Germinal center (tissue), 1 donor: ENCODE data around the gene ZNF598.

Experiments used
- DNase-seq: peaks from one replicate; pipeline ENCODE4 v3.0.0; 2012; ENCODE audit warnings: mixed read lengths, low spot score

ZNF598 gene

DNA sequence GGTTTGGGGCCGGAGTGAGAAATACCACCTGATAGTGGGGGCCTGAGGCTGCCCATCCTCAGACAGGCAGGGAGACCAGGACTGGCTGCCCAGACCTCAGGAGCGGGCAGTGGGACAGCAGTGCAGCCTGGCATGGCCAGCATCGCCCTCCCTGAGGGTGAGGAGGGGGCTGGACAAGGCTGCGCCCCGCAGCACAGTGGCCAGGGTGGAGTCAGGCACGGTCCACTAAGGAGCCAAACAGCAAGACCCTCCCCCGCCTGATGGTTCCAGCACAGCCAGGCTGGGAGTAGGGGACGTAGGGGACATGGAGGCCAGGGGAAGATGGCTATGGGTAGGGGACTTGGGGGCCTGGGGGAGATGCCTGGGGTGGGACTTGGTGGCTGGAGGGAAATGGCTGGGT, 3.3 kb downstream of the ZNF598 start:
- DNase-seq, result no peak

GRCh38 chr16:2005646-2006045, 4.0 kb downstream of the ZNF598 start:
- no peak for DNase-seq

GRCh38 chr16:2004795-2005517, 4.7 kb downstream of the ZNF598 start:
- DNase-seq, result no peak

DNA sequence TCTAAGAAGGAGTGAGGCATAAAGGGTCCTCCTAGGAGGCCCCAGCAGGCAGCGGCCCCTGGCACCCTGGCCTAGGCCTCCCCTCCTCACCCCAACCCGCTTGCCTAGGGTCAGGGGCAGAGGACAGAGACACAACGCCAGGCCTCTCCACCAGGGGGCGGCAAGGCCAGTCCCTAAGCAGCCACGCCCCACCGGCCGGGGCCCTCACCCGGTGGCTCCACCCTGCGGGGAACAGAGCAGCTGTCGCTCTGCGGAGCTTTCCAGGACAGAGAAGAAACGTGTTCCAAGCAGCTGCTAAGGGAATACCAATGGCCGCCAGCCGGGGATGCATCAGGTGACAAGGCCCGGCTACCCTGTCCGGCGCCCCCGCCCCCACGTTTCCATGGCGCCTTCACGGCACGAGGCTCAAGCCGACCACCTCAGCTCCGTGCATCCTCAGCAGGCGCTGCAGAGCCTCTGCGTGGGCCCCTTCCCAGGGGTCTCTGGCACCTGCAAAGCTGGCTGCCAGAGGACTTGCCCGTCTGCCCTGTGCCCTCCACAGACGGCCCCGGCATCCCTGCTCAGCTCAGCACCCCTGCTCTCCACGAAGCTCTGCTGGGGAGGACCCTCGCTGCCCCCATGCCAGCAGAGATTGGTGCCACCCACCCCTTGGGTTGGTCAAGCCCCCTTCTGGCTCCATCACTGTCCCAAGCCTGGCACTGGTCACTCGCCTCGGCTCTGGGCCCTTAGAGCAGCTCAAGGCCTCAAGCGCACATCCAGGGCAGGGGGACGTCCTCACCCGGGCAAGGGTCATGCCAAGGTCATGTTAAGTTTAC, 5.6 kb downstream of the ZNF598 start:
- DNase-seq, result peak; percentile 90

DNA sequence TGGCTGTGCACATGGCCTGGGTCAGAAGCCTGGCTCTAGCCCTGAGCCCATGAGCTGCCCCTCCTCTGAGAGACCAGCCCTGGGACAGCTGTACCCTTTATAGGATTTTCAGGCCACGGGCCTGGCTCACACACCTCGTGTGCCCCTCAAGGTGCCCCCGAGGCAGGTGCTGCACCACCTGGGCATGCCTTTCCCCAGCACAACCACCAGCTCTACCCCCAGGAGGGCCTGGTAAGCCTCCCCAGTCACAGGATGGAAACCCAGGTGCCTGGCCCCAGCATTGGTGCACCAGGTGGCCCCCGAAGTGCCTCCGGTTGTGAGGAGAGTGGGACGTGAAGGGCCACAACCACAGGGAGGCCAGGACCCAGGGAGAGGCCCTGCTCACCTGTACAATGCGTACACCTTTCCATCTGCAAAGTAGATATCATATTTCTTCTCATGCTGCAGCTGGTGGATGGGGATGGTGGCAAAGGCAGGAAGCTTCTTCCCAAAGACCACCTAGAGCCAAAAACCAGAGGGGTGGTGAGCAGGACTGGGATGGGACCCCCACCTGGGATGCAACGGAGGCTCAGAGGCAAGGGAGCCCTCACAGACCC, 6.3 kb downstream of the ZNF598 start:
- no peak for DNase-seq

DNA sequence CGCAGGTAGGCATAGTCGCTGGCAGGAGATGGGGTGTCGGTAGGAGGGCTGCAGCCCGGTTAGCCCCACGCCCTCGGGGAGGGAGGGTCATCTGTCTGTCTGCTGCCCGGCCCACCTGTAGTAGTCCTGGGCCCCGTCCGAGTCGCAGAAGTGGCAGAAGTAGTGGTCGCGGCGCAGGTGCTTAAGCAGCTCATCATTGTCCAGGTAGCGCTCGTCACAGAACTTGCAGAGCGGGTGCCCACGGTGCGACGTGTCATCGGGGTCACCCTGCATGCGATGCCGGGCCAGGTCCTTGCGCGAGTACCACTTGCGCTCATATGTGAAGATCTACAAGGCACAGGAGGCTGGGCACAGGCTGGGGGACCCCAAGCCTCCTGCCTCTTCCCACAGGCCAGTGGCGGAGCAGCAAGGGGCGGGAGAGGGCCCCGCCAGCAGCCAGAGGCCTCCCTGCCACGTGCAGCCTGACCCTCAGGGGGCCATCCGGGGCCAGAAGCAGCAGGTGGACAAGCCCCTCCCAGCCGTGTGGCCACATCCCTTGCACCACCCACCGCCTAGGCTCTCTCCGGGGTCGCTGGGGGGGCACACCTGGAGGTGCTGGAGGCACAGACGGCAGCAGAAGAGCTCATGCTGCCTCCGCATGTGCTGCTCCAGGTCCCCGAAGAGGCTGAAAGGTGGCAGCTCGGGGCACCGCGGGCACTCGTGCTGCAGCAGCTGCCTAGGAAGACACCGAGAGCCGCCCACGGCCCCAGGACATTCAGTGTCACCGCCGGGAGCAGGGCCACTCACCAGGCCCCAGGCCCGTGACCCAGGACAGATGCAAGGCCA, 7.0 kb downstream of the ZNF598 start:
- DNase-seq, result no peak

DNA sequence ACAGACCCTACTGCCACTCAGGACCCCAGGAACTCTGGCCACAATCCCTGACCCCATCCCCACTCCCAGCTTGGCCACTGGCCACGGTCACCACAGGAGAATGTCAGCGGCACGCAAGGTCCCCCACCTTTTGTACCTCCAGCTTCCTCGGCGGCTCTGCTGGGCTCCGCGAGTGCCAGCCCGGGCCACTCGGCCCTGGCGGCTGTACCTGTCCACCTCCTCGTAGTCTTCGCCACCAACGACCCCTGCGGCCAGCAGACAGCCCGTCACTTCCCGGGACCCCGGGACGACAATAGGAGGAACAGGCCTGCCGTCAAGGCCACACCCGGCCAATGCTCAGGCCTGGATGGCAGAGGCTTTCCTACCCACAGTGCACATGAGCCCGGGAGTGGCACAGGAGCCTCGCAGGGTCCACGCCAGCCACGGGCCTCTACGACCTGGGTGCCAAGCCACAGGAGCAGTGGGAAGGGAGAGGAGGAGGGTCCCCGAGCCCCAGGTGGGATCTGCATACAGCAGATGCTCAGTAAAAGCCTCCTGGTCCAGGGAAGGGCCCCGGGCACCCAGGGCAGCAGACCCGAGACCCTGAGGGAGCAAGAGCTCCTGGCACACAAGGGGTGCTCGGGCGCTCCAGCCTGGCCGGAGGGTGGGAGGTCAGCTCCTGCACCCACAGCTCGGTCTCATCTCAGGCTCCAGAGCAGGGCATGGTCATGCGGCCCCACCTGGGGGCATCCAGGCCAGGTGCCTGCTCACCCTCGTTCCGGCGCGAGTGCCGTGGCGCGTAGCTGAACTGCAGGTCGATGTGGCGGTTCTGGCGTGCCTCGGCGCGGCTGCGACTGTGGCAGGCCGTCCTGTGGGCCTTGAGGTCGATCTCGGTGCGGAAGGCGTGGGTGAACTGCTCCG, 7.9 kb downstream of the ZNF598 start:
- DNase-seq, result no peak

GRCh38 chr16:2001035-2001434, 8.6 kb downstream of the ZNF598 start:
- no peak for DNase-seq

- no peak for DNase-seq
Measured at GRCh38 chr16:1999866-2000514, 9.6 kb downstream of the ZNF598 start.

- no peak for DNase-seq
Measured at GRCh38 chr16:1998852-1999801, 10.5 kb downstream of the ZNF598 start.

GRCh38 chr16:1998360-1998835, 11.2 kb downstream of the ZNF598 start:
- DNase-seq, result no peak

GRCh38 chr16:1997494-1998359, 11.9 kb downstream of the ZNF598 start:
- DNase-seq, result no peak

DNA sequence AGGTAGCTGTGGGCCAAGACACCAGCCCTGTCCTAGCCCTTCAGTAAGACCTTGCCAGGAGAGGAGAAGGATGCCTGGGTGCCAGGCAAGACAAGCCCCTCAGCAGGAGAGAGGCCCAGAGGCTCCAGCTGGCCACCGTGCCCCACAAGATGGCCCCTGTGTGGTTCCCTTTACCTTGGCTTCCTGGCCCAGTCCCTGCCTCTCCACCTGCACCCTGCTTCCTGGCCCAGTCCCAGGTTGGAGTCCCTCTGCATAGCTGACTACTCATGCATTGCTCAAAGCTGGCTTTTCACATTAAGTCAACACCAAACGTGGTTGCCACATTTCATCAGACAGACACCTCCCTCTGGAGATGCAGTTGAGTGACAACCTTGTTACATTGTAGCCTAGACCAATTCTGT, 15.9 kb downstream of the ZNF598 start:
- no peak for DNase-seq

DNA sequence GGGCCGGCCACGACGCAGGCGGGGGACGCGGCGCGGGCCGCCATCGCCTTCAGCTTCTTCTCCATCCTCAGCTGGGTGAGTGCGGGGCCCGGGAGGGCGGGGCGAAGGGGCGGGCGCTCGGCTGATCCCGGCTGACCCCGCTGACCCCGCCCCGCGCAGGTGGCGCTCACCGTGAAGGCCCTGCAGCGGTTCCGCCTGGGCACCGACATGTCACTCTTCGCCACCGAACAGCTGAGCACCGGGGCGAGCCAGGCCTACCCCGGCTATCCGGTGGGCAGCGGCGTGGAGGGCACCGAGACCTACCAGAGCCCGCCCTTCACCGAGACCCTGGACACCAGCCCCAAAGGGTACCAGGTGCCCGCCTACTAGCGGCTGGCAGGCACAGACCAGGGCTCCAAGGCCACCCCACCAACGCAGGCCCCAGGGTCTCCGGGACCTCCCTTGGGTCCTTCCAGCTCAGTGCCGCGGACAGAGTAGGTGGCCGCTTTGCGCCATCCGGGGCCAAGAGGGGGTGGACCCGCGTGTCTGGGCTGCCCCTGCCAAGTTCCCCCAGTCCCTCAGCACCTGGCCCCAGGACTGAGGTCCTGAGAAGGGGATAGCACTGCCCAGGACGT, 16.8 kb downstream of the ZNF598 start:
- DNase-seq, result no peak

DNA sequence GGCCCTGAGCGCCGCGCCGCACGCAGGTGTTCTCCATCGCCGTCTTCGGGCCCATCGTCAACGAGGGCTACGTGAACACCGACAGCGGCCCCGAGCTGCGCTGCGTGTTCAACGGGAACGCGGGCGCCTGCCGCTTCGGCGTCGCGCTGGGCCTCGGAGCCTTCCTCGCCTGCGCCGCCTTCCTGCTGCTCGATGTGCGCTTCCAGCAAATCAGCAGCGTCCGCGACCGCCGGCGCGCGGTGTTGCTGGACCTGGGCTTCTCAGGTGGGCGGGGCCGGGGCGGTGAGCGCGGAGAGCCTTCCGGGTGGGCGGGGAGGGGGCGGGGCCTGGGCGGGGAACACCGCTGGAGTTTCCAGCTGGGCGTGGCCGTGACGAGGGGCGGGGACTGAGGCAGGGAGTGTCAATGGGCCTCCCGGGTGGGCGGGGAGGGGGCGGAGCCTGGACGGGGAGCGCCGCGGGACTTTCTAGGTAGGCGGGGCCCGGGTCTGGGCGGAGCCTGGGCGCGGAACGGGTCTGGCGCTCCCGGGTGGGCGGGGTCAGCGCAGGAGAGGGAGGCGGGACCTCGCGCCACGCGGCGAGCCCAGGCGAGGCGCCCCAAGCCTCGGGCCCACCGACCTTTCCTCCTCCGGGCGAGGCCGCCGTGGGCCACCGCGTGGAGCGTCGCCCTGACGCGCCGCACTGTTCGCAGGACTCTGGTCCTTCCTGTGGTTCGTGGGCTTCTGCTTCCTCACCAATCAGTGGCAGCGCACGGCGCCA, 17.5 kb downstream of the ZNF598 start:
- peak; percentile 98 for DNase-seq

- DNase-seq, result no peak
Measured at GRCh38 chr16:1991588-1991947, 18.1 kb downstream of the ZNF598 start.

GRCh38 chr16:1991135-1991551, 18.5 kb downstream of the ZNF598 start:
- DNase-seq, result peak; percentile 82
